GM18867 (cell line): ENCODE measurements around the gene PPIAL4G.
A peak's percentile ranks its signal among the peaks of the same experiment; 100 is the strongest.
"Not testable (repeated sequence)": the region's sequence is repeated elsewhere in the genome, so short reads cannot be mapped to it uniquely, and the experiment has no call there.

Experiments
- ATAC-seq: cut with Tn5 transposase; IDR thresholded peaks from one replicate; pipeline ENCODE4 v1.9.1; 2021; ENCODE audit warnings: mild to moderate bottlenecking, moderate library complexity; ENCODE audit not compliant: unreplicated experiment

PPIAL4G gene

GRCh38 chr1:148483029-148483428 lies at the start of gene PPIAL4G:
PPIAL4G (minus strand) TSS chr1:148483302; CDS start chr1:148483252, 50 bp downstream.
- not testable (repeated sequence) for ATAC-seq

GRCh38 chr1:148532158-148532557 lies 49.1 kb upstream of the PPIAL4G start:
- ATAC-seq: not testable (repeated sequence)

DNA sequence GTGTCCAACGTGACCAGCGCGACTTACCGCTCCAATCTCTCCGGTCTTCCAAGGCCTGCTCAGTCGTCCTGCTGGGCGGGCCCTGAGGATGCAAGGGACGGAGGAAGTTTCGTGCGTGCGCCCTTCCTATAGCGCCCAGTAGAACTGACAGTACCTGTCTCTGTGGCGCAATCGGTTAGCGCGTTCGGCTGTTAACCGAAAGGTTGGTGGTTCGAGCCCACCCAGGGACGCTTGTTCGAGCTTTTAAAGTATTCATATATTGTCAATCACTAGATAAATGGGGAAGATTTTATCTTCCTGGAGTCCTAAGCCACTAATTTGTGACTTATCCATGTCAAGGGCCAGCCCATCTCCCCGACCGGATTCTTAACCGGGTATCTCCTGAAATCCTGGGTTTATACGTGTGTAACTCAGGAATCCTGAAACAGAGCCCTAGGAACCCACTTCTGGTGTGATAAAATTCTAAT lies 46.0 kb upstream of the PPIAL4G start:
- ATAC-seq: not testable (repeated sequence)

DNA sequence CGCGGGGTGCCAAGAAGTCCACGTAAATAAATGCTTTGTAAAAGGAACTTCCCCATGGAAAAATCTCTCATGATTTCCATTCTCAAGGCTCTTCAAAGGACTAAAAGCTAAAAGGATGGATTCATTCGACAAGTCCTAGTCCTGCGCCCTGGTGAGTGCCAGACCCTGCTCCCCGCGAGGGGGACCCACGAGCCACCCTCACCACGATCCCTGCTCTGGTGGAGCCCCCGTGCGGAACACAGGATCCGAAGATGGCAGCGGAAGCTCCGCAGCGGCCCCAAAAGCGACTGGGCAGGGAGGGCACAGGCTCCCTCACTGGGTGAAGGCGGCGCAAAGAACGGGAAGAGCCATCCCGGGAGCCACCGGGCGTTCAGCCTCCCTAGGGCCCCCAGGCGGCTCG lies 45.5 kb upstream of the PPIAL4G start:
- ATAC-seq: not testable (repeated sequence)

DNA sequence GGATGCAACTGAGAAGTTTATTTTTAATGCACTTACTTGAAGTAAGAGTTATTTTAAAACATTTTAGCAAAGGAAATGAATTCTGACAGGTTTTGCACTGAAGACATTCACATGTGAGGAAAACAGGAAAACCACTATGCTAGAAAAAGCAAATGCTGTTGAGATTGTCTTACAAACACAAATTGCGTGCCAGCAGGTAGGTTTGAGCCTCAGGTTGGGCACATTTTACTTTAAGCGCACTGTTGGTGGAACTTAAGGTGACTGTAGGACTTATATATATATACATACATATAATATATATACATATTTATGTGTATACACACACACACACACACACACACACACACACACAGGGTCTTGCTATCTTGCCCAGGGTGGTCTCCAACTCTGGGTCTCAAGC lies 43.5 kb upstream of the PPIAL4G start:
- not testable (repeated sequence) for ATAC-seq

GRCh38 chr1:148523205-148524144 lies 40.4 kb upstream of the PPIAL4G start:
- ATAC-seq: peak; percentile 24

- peak; percentile 77 for ATAC-seq
Observed at GRCh38 chr1:148522561-148523204, 39.6 kb upstream of the PPIAL4G start.

DNA sequence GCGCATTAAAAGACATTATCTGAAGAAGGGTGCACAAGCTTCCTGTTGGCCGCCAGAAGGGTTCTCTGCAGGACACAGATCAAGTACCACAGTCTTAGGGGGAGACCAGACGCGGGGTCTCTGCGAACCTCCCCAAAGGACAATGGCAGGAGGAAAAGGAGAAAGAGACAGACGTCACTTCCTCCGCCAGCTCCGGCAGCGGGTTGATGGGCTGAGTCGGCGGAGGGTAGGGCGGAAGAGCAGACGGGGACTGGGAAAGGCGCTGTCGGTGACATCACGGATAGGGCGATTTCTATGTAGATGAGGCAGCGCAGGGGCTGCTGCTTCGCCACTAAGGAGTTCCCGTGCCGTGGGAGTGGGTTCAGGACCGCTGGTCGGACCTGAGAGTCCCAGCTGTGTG lies 39.0 kb upstream of the PPIAL4G start:
- ATAC-seq: peak; percentile 61

GRCh38 chr1:148514310-148514709 lies 31.2 kb upstream of the PPIAL4G start:
- ATAC-seq: not testable (repeated sequence)

DNA sequence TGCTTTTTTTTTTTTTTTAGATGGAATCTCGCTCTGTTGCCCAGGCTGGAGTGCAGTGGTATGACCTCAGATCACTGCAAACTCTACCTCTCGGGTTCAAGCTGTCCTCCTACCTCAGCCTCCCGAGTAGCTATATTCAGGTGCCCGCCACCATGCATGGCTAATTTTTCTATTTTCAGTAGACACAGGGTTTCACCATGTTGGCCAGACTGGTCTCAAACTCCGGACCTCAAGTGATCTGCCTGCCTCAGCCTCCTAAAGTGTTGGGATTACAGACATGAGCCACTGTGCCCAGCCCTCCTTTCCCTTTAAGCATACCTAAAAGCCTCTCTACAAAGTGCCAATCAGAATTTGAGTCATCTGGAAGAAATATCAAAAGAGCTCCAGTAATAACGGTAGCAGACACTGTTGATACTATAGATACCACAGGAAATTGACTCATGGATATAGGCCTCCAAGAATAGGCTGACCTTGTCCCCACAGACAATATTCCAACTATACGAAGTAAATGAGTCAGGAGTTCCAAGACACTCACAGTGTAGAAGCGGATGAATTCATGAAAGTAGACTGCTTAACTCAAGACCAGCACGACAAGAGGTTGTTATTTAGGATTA lies 29.6 kb upstream of the PPIAL4G start:
- ATAC-seq: not testable (repeated sequence)

GRCh38 chr1:148493933-148494332 lies 10.8 kb upstream of the PPIAL4G start:
- ATAC-seq: not testable (repeated sequence)

DNA sequence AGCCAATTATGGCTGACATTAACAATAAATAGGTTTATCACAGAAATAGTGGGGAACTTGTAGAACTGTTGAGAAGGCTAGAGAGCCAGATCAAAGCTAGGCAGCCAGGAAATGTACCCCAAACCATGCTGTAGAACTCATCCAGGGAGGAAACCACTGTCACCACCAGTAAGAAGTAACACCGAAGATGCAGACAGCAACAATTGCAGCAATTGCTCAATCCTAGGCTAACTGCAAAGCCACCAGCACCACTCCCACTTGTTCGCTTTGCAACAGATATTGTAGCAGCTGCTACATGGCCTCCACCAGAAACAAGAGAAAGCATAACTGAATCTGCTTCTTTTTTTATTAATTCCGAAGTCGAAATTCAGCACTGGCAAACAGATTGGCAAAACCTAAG lies 2.0 kb downstream of the PPIAL4G start:
- ATAC-seq: not testable (repeated sequence)

- not testable (repeated sequence) for ATAC-seq
Observed at GRCh38 chr1:148459694-148460093, 23.4 kb downstream of the PPIAL4G start.

- not testable (repeated sequence) for ATAC-seq
Observed at GRCh38 chr1:148458901-148459581, 24.1 kb downstream of the PPIAL4G start.

DNA sequence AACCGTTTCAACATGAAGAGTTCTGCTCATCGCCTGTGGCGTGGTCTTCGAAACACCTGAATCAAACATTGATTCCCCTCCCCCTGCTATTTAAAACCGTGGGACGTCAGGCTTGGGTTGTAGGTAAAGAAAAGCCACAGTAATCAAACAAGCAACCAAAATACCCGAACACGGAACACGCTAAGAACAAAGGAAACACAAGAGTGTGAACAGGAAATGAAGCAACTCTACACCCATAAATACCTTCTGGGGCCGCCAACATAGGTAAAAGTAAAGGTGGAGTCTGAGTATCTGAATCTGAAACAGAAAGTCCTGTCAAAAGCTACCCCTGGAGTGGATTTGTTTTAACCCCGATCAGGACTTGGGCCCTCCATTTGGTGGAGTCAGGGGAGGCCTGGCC lies 24.7 kb downstream of the PPIAL4G start:
- ATAC-seq: not testable (repeated sequence)

DNA sequence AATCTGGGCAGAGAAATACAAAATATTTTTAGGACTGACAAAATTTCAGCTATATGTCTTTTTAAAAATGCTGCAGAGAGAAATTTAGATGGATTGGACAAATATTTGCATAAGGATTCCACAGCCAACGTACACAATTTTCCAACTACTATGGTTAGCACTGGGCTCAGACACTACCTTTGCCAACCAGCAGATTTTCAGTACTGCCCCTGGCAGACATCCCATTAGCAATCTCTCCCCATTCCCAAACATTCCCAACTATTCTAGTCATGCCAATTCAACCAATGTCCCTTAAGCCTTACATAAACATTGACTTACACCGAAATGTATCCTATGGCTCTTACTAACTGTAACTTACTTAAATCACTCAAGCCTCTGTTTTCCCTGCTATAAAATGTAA lies 30.3 kb downstream of the PPIAL4G start:
- ATAC-seq: not testable (repeated sequence)

DNA sequence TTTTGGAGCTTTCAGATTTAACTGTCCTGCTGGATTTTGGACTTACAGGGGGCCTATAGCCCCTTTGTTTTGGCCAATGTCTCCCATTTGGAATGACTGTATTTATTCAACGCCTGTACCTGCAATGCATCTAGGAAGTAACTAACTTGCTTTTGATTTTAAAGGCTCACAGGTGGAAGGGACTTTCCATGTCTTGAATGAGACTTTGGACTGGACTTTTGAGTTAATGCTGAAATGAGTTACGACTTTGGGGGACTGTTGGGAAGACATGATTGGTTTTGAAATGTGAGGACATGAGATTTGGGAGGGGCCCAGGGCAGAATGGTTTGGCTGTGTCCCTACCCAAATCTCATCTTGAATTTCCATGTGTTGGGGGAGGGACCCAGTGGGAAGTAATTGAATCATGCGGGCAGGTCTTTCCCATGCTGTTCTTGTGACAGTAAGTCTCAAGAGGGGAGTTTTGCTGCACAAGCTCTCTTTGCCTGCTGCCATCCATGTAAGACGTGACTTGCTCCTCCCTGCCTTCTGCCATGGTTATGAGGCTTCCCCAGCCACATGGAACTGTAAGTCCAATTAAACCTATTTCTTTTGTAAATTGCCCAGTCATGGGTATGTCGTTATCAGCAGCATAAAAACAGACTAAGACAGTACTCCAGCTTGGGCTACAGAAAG lies 43.3 kb downstream of the PPIAL4G start:
- ATAC-seq: not testable (repeated sequence)

DNA sequence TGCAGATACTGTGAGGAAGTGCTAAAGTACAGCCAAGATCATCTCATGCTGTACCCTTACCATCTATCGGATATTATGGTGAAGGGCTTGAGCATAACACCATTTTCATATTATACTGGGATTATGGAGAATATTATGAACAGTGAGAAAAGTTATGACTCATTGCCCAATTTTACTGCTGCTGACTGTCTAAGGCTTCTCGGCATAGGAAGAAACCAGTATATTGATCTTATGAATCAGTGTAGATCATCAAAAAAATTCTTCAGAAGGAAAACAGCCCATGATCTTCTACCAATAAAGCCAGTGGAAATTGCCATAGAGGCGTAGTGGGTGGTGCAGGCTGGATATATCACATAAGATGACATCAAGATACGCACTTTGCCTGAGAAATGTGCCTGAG lies 47.7 kb downstream of the PPIAL4G start:
- no peak for ATAC-seq

GRCh38 chr1:148434832-148435231 lies 48.3 kb downstream of the PPIAL4G start:
- no peak for ATAC-seq

DNA sequence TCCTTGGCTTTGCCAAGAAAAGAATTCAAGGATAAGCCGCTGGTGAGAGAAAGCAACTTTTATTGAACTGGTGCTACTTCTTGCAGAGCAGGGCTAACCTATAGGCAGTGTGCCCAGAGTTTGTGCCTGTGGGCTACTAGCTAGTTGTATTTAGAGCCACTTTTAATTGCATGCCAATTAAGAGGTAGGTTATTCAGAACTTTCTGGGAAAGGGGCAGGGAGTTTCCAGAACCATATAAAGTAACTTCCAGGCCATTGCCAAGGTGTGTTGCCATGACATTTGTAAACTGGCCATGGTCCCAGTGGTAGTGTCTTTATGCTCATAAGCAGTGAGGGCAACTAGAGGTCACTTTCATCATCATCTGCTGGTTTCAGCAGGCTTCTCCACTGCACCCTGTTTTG lies 50.2 kb downstream of the PPIAL4G start:
- ATAC-seq: not testable (repeated sequence)
